ENCODE measurements around the gene DUOXA2. TPM values are rescaled to one million over a fixed set of nuclear protein-coding genes. Genes with fewer than 3 reads are reported as not detected.

The DUOXA2 gene
- total RNA-seq, 1 experiment from 2014 or later, result not detected

DNA sequence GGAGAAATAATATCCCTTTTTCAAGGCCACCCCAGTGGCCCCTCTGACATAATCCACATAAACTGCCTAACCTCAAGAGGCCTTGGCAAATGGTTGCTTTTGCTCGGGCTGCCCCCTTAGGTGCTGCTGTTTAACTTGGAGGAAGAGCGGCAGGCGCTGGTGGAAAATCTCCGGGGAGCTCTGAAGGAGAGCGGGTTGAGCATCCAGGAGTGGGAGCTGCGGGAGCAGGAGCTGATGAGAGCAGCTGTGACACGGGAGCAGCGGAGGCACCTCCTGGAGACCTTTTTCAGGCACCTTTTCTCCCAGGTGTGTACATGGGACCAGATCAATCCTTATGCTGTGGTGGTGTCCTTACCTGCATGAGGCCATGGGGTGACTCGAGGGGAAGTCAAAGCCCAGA, 30.6 kb downstream of the DUOXA2 start:
- H3K27ac Mint-ChIP-seq, result no peak overlapping the region
- DNase-seq (ENCODE audit: low spot score) (no peak), ATAC-seq (no peak)
- no peak overlapping the region for H3K4me3 Mint-ChIP-seq
- peaks cover 3% of the 10 kb centered on the region; the same call in 1 of the 2 replicates for H3K4me1 Mint-ChIP-seq
- no peaks in the 10 kb centered on the region for H3K36me3 Mint-ChIP-seq
- ChIA-PET CTCF (interaction anchor here (1.4 to 3.1 kb wide), 2 partner anchors 19 to 27 kb away, joined by 6 to 11 read pairs; no protein-coding TSS in a partner anchor), POLR2A (no interaction called here)
- TF ChIP-seq, protein P1, sequence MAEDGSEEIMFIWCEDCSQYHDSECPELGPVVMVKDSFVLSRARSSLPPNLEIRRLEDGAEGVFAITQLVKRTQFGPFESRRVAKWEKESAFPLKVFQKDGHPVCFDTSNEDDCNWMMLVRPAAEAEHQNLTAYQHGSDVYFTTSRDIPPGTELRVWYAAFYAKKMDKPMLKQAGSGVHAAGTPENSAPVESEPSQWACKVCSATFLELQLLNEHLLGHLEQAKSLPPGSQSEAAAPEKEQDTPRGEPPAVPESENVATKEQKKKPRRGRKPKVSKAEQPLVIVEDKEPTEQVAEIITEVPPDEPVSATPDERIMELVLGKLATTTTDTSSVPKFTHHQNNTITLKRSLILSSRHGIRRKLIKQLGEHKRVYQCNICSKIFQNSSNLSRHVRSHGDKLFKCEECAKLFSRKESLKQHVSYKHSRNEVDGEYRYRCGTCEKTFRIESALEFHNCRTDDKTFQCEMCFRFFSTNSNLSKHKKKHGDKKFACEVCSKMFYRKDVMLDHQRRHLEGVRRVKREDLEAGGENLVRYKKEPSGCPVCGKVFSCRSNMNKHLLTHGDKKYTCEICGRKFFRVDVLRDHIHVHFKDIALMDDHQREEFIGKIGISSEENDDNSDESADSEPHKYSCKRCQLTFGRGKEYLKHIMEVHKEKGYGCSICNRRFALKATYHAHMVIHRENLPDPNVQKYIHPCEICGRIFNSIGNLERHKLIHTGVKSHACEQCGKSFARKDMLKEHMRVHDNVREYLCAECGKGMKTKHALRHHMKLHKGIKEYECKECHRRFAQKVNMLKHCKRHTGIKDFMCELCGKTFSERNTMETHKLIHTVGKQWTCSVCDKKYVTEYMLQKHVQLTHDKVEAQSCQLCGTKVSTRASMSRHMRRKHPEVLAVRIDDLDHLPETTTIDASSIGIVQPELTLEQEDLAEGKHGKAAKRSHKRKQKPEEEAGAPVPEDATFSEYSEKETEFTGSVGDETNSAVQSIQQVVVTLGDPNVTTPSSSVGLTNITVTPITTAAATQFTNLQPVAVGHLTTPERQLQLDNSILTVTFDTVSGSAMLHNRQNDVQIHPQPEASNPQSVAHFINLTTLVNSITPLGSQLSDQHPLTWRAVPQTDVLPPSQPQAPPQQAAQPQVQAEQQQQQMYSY (CRISPR knock-in tag; IDR thresholded peaks at IDR 0.05), result no peak
- TF ChIP-seq NFE2L1 (CRISPR knock-in tag; IDR thresholded peaks at IDR 0.05) (no peak), ZBTB21 (CRISPR knock-in tag; IDR thresholded peaks at IDR 0.05; ENCODE audit: borderline replicate concordance) (no peak), MXD4 (CRISPR knock-in tag; IDR thresholded peaks at IDR 0.05; ENCODE audit: borderline replicate concordance) (no peak), ZNF396 (CRISPR knock-in tag; IDR thresholded peaks at IDR 0.05; ENCODE audit: borderline replicate concordance) (no peak), TEAD1 (CRISPR knock-in tag; IDR thresholded peaks at IDR 0.05) (no peak), GTF2I (CRISPR knock-in tag; conservative IDR thresholded peaks at IDR 0.05) (no peak), KAT7 (CRISPR knock-in tag; IDR thresholded peaks at IDR 0.05; ENCODE audit: borderline replicate concordance) (no peak), SP1 (CRISPR knock-in tag; conservative IDR thresholded peaks at IDR 0.05) (no peak), ZNF138 (CRISPR knock-in tag; conservative IDR thresholded peaks at IDR 0.05) (no peak)
- TF ChIP-seq, protein P2, sequence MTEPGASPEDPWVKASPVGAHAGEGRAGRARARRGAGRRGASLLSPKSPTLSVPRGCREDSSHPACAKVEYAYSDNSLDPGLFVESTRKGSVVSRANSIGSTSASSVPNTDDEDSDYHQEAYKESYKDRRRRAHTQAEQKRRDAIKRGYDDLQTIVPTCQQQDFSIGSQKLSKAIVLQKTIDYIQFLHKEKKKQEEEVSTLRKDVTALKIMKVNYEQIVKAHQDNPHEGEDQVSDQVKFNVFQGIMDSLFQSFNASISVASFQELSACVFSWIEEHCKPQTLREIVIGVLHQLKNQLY (CRISPR knock-in tag; IDR thresholded peaks at IDR 0.05), result no peak
- TF ChIP-seq, protein P3, sequence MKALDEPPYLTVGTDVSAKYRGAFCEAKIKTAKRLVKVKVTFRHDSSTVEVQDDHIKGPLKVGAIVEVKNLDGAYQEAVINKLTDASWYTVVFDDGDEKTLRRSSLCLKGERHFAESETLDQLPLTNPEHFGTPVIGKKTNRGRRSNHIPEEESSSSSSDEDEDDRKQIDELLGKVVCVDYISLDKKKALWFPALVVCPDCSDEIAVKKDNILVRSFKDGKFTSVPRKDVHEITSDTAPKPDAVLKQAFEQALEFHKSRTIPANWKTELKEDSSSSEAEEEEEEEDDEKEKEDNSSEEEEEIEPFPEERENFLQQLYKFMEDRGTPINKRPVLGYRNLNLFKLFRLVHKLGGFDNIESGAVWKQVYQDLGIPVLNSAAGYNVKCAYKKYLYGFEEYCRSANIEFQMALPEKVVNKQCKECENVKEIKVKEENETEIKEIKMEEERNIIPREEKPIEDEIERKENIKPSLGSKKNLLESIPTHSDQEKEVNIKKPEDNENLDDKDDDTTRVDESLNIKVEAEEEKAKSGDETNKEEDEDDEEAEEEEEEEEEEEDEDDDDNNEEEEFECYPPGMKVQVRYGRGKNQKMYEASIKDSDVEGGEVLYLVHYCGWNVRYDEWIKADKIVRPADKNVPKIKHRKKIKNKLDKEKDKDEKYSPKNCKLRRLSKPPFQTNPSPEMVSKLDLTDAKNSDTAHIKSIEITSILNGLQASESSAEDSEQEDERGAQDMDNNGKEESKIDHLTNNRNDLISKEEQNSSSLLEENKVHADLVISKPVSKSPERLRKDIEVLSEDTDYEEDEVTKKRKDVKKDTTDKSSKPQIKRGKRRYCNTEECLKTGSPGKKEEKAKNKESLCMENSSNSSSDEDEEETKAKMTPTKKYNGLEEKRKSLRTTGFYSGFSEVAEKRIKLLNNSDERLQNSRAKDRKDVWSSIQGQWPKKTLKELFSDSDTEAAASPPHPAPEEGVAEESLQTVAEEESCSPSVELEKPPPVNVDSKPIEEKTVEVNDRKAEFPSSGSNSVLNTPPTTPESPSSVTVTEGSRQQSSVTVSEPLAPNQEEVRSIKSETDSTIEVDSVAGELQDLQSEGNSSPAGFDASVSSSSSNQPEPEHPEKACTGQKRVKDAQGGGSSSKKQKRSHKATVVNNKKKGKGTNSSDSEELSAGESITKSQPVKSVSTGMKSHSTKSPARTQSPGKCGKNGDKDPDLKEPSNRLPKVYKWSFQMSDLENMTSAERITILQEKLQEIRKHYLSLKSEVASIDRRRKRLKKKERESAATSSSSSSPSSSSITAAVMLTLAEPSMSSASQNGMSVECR (CRISPR knock-in tag; IDR thresholded peaks at IDR 0.05; ENCODE audit: borderline replicate concordance), result no peak
- TF ChIP-seq, protein P4, sequence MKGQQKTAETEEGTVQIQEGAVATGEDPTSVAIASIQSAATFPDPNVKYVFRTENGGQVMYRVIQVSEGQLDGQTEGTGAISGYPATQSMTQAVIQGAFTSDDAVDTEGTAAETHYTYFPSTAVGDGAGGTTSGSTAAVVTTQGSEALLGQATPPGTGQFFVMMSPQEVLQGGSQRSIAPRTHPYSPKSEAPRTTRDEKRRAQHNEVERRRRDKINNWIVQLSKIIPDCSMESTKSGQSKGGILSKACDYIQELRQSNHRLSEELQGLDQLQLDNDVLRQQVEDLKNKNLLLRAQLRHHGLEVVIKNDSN (CRISPR knock-in tag; IDR thresholded peaks at IDR 0.05), result no peak
- TF ChIP-seq, protein P5, sequence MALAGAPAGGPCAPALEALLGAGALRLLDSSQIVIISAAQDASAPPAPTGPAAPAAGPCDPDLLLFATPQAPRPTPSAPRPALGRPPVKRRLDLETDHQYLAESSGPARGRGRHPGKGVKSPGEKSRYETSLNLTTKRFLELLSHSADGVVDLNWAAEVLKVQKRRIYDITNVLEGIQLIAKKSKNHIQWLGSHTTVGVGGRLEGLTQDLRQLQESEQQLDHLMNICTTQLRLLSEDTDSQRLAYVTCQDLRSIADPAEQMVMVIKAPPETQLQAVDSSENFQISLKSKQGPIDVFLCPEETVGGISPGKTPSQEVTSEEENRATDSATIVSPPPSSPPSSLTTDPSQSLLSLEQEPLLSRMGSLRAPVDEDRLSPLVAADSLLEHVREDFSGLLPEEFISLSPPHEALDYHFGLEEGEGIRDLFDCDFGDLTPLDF (CRISPR knock-in tag; IDR thresholded peaks at IDR 0.05), result no peak
- TF ChIP-seq, protein P6, sequence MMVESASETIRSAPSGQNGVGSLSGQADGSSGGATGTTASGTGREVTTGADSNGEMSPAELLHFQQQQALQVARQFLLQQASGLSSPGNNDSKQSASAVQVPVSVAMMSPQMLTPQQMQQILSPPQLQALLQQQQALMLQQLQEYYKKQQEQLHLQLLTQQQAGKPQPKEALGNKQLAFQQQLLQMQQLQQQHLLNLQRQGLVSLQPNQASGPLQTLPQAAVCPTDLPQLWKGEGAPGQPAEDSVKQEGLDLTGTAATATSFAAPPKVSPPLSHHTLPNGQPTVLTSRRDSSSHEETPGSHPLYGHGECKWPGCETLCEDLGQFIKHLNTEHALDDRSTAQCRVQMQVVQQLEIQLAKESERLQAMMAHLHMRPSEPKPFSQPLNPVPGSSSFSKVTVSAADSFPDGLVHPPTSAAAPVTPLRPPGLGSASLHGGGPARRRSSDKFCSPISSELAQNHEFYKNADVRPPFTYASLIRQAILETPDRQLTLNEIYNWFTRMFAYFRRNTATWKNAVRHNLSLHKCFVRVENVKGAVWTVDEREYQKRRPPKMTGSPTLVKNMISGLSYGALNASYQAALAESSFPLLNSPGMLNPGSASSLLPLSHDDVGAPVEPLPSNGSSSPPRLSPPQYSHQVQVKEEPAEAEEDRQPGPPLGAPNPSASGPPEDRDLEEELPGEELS (CRISPR knock-in tag; IDR thresholded peaks at IDR 0.05), result no peak
- TF ChIP-seq, protein P7, sequence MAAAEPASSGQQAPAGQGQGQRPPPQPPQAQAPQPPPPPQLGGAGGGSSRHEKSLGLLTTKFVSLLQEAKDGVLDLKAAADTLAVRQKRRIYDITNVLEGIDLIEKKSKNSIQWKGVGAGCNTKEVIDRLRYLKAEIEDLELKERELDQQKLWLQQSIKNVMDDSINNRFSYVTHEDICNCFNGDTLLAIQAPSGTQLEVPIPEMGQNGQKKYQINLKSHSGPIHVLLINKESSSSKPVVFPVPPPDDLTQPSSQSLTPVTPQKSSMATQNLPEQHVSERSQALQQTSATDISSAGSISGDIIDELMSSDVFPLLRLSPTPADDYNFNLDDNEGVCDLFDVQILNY (CRISPR knock-in tag; IDR thresholded peaks at IDR 0.05), result no peak
- peaks cover 11% of the 10 kb centered on the region for H3K27me3 Mint-ChIP-seq (ENCODE audit: low read depth)
- H3K9me3 Mint-ChIP-seq, result no peaks in the 10 kb centered on the region
